Measurements from ENCODE around the gene IFITM1. TPM values are rescaled to one million over a fixed set of nuclear protein-coding genes. Genes with fewer than 3 reads are reported as not detected.
A peak's percentile ranks its signal among the peaks of the same experiment; 100 is the strongest.

Gene IFITM1
- total and polyA plus RNA-seq, 9 of the 15 experiments (the other 6 are each of a cell fraction or from before 2014, with no cell fraction given): 691 to 5,579 (median 974) TPM

GRCh38 chr11:269146-269890, 44.5 kb upstream of the IFITM1 start (continued):
- TF ChIP-seq ZNF253 (CRISPR knock-in tag; conservative IDR thresholded peaks at IDR 0.05) (no peak), CTCFL (IDR thresholded peaks at IDR 0.05; ENCODE audit: borderline replicate concordance, insufficient read depth, low read depth, low read length, poor library complexity, severe bottlenecking) (no peak), ZNF586 (CRISPR knock-in tag; conservative IDR thresholded peaks at IDR 0.05) (no peak), CHAMP1 (IDR thresholded peaks at IDR 0.05) (no peak), TEAD1 (CRISPR knock-in tag; IDR thresholded peaks at IDR 0.05) (0 out of 4 replicates have a peak, but pooled peaks of 1 of the 2 experiments have one; percentile 50), LEF1 (IDR thresholded peaks at IDR 0.05) (peak; percentile 51; the same call in 1 of the 2 replicates), ZNF316 (IDR thresholded peaks at IDR 0.05) (peak; percentile 21; the same call in 1 of the 2 replicates), PURB (CRISPR knock-in tag; IDR thresholded peaks at IDR 0.05; ENCODE audit: low read depth) (no peak), ZNF263 (CRISPR knock-in tag; IDR thresholded peaks at IDR 0.05; ENCODE audit: borderline replicate concordance) (peak; percentile 6; the same call in 1 of the 2 replicates), TCFL5 (CRISPR knock-in tag; conservative IDR thresholded peaks at IDR 0.05) (no peak), BRCA1 (IDR thresholded peaks at IDR 0.05) (no peak), BRCA1 (CRISPR knock-in tag; IDR thresholded peaks at IDR 0.05) (no peak), ZBTB8A (IDR thresholded peaks at IDR 0.05; ENCODE audit: partially characterized antibody) (no peak)
- TF ChIP-seq, protein P1, sequence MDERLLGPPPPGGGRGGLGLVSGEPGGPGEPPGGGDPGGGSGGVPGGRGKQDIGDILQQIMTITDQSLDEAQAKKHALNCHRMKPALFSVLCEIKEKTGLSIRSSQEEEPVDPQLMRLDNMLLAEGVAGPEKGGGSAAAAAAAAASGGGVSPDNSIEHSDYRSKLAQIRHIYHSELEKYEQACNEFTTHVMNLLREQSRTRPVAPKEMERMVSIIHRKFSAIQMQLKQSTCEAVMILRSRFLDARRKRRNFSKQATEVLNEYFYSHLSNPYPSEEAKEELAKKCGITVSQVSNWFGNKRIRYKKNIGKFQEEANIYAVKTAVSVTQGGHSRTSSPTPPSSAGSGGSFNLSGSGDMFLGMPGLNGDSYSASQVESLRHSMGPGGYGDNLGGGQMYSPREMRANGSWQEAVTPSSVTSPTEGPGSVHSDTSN (CRISPR knock-in tag; IDR thresholded peaks at IDR 0.05; ENCODE audit: low read depth): no peak
- TF ChIP-seq, protein P1 (tag; conservative IDR thresholded peaks at IDR 0.05; ENCODE audit: low read depth): peak; percentile 83
- TF ChIP-seq, protein P2, sequence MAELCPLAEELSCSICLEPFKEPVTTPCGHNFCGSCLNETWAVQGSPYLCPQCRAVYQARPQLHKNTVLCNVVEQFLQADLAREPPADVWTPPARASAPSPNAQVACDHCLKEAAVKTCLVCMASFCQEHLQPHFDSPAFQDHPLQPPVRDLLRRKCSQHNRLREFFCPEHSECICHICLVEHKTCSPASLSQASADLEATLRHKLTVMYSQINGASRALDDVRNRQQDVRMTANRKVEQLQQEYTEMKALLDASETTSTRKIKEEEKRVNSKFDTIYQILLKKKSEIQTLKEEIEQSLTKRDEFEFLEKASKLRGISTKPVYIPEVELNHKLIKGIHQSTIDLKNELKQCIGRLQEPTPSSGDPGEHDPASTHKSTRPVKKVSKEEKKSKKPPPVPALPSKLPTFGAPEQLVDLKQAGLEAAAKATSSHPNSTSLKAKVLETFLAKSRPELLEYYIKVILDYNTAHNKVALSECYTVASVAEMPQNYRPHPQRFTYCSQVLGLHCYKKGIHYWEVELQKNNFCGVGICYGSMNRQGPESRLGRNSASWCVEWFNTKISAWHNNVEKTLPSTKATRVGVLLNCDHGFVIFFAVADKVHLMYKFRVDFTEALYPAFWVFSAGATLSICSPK (IDR thresholded peaks at IDR 0.05; ENCODE audit: borderline replicate concordance): no peak
- TF ChIP-seq, protein P3, sequence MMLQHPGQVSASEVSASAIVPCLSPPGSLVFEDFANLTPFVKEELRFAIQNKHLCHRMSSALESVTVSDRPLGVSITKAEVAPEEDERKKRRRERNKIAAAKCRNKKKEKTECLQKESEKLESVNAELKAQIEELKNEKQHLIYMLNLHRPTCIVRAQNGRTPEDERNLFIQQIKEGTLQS (IDR thresholded peaks at IDR 0.05): peak; percentile 96
- TF ChIP-seq, protein P3 (CRISPR knock-in tag; conservative IDR thresholded peaks at IDR 0.05): peak; percentile 70

Data from K562 (cell line).